Upper lobe of left lung (tissue), 6 donors: Measurements from ENCODE around the gene IQCN. TPM values are rescaled to one million over a fixed set of nuclear protein-coding genes. Genes with fewer than 3 reads are reported as not detected.

Source experiments
- ATAC-seq, 2 donors: fragments of 200-7000 bp; cut with Tn5 transposase; one replicate each; pipeline ENCODE4 v1.9.1; 2022; ENCODE audit warnings: mild to moderate bottlenecking in 2 of 2, moderate library complexity in 2 of 2; ENCODE audit not compliant: low FRiP score in 2 of 2
- DNase-seq, 2 donors: peaks; one replicate each; pipeline ENCODE4 v3.0.0-alpha.2; 2019 to 2020
- H3K27ac ChIP-seq, 4 donors: fragments of 200-600 bp; sonication (generic); one replicate each; pipeline ENCODE4 v1.5.1; 2016 to 2019
- H3K27me3 ChIP-seq, 4 donors: fragments of 200-600 bp; sonication (generic); one replicate each; pipeline ENCODE4 v1.5.1; 2017 to 2019
- H3K36me3 ChIP-seq, 4 donors: fragments of 200-600 bp; sonication (generic); one replicate each; pipeline ENCODE4 v1.5.1; 2016 to 2019
- H3K4me1 ChIP-seq, 4 donors: fragments of 200-600 bp; sonication (generic); one replicate each; pipeline ENCODE4 v1.5.1; 2018 to 2019
- H3K4me3 ChIP-seq, 4 donors: fragments of 200-600 bp; sonication (generic); one replicate each; pipeline ENCODE4 v1.5.1; 2017 to 2019; ENCODE audit warnings: mild to moderate bottlenecking in 2 of 4, moderate library complexity in 1 of 4
- H3K9me3 ChIP-seq, 4 donors: fragments of 200-600 bp; sonication (generic); one replicate each; pipeline ENCODE4 v1.5.1; 2018 to 2019
- CTCF ChIP-seq, 6 experiments: fragments of 450-650 bp in 4 of 6; fragments of 200-600 bp in 2 of 6; sonication (generic) in 2 of 6; IDR thresholded peaks; one replicate each; pipeline ENCODE4 v1.5.1; 2016 to 2019; ENCODE audit warnings: antibody characterized with exemption in 6 of 6
- EP300 ChIP-seq, 4 donors: sonication (generic); formaldehyde crosslinking; IDR thresholded peaks; one replicate each; pipeline ENCODE4 v1.5.1; 2017; ENCODE audit warnings: antibody characterized with exemption in 4 of 4, control low read depth in 2 of 4
- POLR2A ChIP-seq, 4 donors: fragments of 450-650 bp; IDR thresholded peaks; one replicate each; pipeline ENCODE4 v1.5.1; 2016 to 2017; ENCODE audit warnings: antibody characterized with exemption in 4 of 4, mild to moderate bottlenecking in 2 of 4
- POLR2AphosphoS5 ChIP-seq, 2 donors: sonication (generic); formaldehyde crosslinking; IDR thresholded peaks; one replicate each; pipeline ENCODE4 v1.5.1; 2017; ENCODE audit warnings: antibody characterized with exemption in 2 of 2
- WGBS, 2 donors: methylation state at CpG; one replicate each; pipeline ENCODE4 v1.1.5; 2017 to 2018; 5-methylcytosine and 5-hydroxymethylcytosine counted together
- total RNA-seq, 6 donors: library from RNA; depleted of rRNA in 4 of 6; stranded (reverse); fragments of >200 nt in 4 of 6; gene quantifications; one replicate each; pipeline versions ENCODE4 v1.1.0 to v1.2.1, GENCODE V29; 2016 to 2021
- donor health status: DM: no; HTN: no; CAD: no; lungs with moderate emphysema.
- donor health status: DM: no; HTN: yes; CAD: no; lungs with severe emphysema.

IQCN gene
- total RNA-seq, 6 donors from 2014 or later: 6.3 to 58.7 (median 11.7) TPM

- WGBS, 2 donors: 86 to 90% methylated on average over 7 to 23 of the region's 23 CpGs
- H3K27me3 ChIP-seq: no peaks in the 10 kb centered on the region
- no peak overlapping the region for H3K4me3 ChIP-seq
- H3K36me3 ChIP-seq: peaks cover 7 to 60% (median 39%) of the 10 kb centered on the region in 4 donors
- no peaks in the 10 kb centered on the region for H3K9me3 ChIP-seq
- TF ChIP-seq EP300 (IDR thresholded peaks at IDR 0.05) (no peak), CTCF (IDR thresholded peaks at IDR 0.05) (no peak), POLR2A (IDR thresholded peaks at IDR 0.05) (no peak), POLR2AphosphoS5 (IDR thresholded peaks at IDR 0.05) (no peak)
- DNase-seq: peak in 1 of 2 donors; percentile 76
- no peaks in the 10 kb centered on the region for H3K4me1 ChIP-seq
- no peak overlapping the region for H3K27ac ChIP-seq
- ATAC-seq: no peak
Measured at GRCh38 chr19:18264137-18264854, 10.0 kb downstream of the IQCN start.

DNA sequence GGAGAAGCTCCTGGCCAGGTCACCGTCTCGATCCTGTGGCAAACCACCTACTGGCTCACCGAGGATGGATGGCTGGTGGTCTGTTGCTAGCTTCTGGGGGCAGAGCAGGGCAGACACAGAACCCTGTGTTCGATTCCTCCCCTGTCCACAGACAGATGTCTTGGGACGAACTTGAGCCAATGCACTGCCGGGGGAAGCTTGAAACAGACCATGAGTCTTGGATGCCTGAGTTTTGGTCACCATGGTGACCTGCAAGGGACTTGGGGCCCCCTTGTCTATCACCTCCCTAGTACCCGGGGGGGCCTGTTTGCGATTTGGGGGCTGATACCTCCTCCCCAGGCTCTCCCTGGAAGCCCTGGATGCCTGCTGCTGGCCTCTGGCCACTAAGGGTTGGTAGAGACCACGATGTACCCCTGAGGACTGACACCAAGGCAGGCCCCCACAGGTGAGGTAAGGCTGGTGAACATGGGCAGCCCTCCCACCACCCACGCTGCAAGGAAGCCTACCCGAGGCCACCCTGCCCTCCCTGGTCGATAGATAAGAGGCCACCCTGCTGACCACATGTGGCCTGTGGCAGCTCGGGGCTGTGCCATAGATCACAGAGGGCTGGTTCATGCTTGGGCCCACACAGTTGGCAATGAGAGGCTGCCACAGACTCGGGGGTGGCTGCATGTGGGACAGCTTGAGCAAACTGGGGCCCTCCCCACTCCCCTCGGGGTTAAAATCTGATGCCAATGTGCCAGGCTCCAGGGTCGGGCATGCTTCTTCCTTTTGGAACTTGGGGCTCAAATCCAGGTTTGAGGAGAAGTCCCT is 10.7 kb downstream of the IQCN start:
- no peaks in the 10 kb centered on the region for H3K27me3 ChIP-seq
- no peak for DNase-seq
- H3K36me3 ChIP-seq: peaks cover 7 to 60% (median 39%) of the 10 kb centered on the region in 4 donors
- 84% methylated on average over 15 of the region's 16 CpGs; no CpG with 5 or more reads in 1 of the 2 donors for WGBS, 2 donors
- H3K9me3 ChIP-seq: no peaks in the 10 kb centered on the region
- TF ChIP-seq POLR2AphosphoS5 (IDR thresholded peaks at IDR 0.05): no peak
- no peak for TF ChIP-seq EP300 (IDR thresholded peaks at IDR 0.05)
- no peak for TF ChIP-seq POLR2A (IDR thresholded peaks at IDR 0.05)
- TF ChIP-seq CTCF (IDR thresholded peaks at IDR 0.05): no peak
- H3K4me1 ChIP-seq: no peaks in the 10 kb centered on the region
- H3K27ac ChIP-seq: no peak overlapping the region
- no peak for ATAC-seq
- H3K4me3 ChIP-seq: no peak overlapping the region

GRCh38 chr19:18262917-18263316 is 11.3 kb downstream of the IQCN start:
- Histone ChIP-seq H3K27ac (no peak overlapping the region), H3K4me1 (no peaks in the 10 kb centered on the region), H3K4me3 (no peak overlapping the region), H3K9me3 (no peaks in the 10 kb centered on the region), H3K36me3 (peaks cover 7 to 54% (median 39%) of the 10 kb centered on the region in 4 donors), H3K27me3 (no peaks in the 10 kb centered on the region)
- ATAC-seq: no peak
- TF ChIP-seq CTCF (IDR thresholded peaks at IDR 0.05) (no peak), POLR2A (IDR thresholded peaks at IDR 0.05) (no peak), EP300 (IDR thresholded peaks at IDR 0.05) (no peak), POLR2AphosphoS5 (IDR thresholded peaks at IDR 0.05) (no peak)
- DNase-seq: no peak
- 94% methylated on average over 10 of the region's 10 CpGs; no CpG with 5 or more reads in 1 of the 2 donors for WGBS, 2 donors

GRCh38 chr19:18262144-18262543 is 12.1 kb downstream of the IQCN start:
- DNase-seq (no peak), ATAC-seq (no peak)
- no peak overlapping the region for H3K27ac ChIP-seq
- H3K27me3 ChIP-seq: no peaks in the 10 kb centered on the region
- peaks cover 7 to 51% (median 39%) of the 10 kb centered on the region in 4 donors for H3K36me3 ChIP-seq
- no peaks in the 10 kb centered on the region for H3K4me1 ChIP-seq
- no peak for TF ChIP-seq CTCF (IDR thresholded peaks at IDR 0.05)
- TF ChIP-seq POLR2A (IDR thresholded peaks at IDR 0.05): no peak
- TF ChIP-seq EP300 (IDR thresholded peaks at IDR 0.05): no peak
- TF ChIP-seq POLR2AphosphoS5 (IDR thresholded peaks at IDR 0.05): no peak
- no peaks in the 10 kb centered on the region for H3K9me3 ChIP-seq
- H3K4me3 ChIP-seq: no peak overlapping the region
